HepG2 (cell line): ENCODE results near the gene ASB16. TPM values are rescaled to one million over a fixed set of nuclear protein-coding genes. Genes with fewer than 3 reads are reported as not detected.
A peak's percentile ranks its signal among the peaks of the same experiment; 100 is the strongest.

Source experiments
- HDAC1 ChIP-seq: sonication (generic); formaldehyde crosslinking; IDR thresholded peaks from 2 replicates; pipeline ENCODE4 v1.5.1; 2020; ENCODE audit warnings: mild to moderate bottlenecking, missing genetic modification reagents
- MIER3 ChIP-seq: IDR thresholded peaks from 2 replicates; pipeline ENCODE4 v1.6.1; 2016; ENCODE audit warnings: missing compliant biosample characterization, borderline replicate concordance
- NCOA5 ChIP-seq: sonication (generic); formaldehyde crosslinking; IDR thresholded peaks from 2 replicates; pipeline ENCODE4 v1.4.0; 2020; ENCODE audit warnings: missing genetic modification reagents
- NR2F6 ChIP-seq, 2 experiments: IDR thresholded peaks; 2 replicates each; pipeline ENCODE4 v1.6.1; 2016; ENCODE audit warnings: antibody characterized with exemption in 1 of 2, mild to moderate bottlenecking in 1 of 2
- NRL ChIP-seq: sonication (generic); formaldehyde crosslinking; IDR thresholded peaks from 2 replicates; pipeline ENCODE4 v1.5.0; 2020; ENCODE audit warnings: missing genetic modification reagents, mild to moderate bottlenecking, moderate library complexity, borderline replicate concordance
- REL ChIP-seq: sonication (generic); formaldehyde crosslinking; conservative IDR thresholded peaks from 2 replicates; pipeline ENCODE4 v1.8.0; 2022; ENCODE audit warnings: mild to moderate bottlenecking, missing genetic modification reagents, moderate library complexity
- SRY ChIP-seq: sonication (generic); formaldehyde crosslinking; IDR thresholded peaks from 2 replicates; pipeline ENCODE4 v1.8.0; 2022; ENCODE audit warnings: mild to moderate bottlenecking, missing genetic modification reagents
- WIZ ChIP-seq: sonication (generic); formaldehyde crosslinking; IDR thresholded peaks from 2 replicates; pipeline ENCODE4 v1.5.1; 2020; ENCODE audit warnings: mild to moderate bottlenecking, missing genetic modification reagents
- YEATS2 ChIP-seq: sonication (generic); formaldehyde crosslinking; IDR thresholded peaks from 2 replicates; pipeline ENCODE4 v1.4.0; 2020; ENCODE audit warnings: missing genetic modification reagents, borderline replicate concordance
- ZMYM4 ChIP-seq: sonication (generic); formaldehyde crosslinking; IDR thresholded peaks from 2 replicates; pipeline ENCODE4 v1.8.1; 2023; ENCODE audit warnings: mild to moderate bottlenecking, missing genetic modification reagents
- ZNF30 ChIP-seq: sonication (generic); formaldehyde crosslinking; IDR thresholded peaks from 2 replicates; pipeline ENCODE4 v1.5.0; 2020; ENCODE audit warnings: mild to moderate bottlenecking, missing genetic modification reagents
- ZNF335 ChIP-seq: sonication (generic); formaldehyde crosslinking; IDR thresholded peaks from 2 replicates; pipeline ENCODE4 v1.4.0; 2020; ENCODE audit warnings: missing genetic modification reagents
- ZNF564 ChIP-seq: sonication (generic); formaldehyde crosslinking; IDR thresholded peaks from 2 replicates; pipeline ENCODE4 v1.8.1; 2023; ENCODE audit warnings: mild to moderate bottlenecking, missing genetic modification reagents
- ZNF75D ChIP-seq: sonication (generic); formaldehyde crosslinking; IDR thresholded peaks from 2 replicates; pipeline ENCODE4 v1.8.1; 2023; ENCODE audit warnings: missing genetic modification reagents, mild to moderate bottlenecking, borderline replicate concordance
- polyA plus RNA-seq, 8 experiments: library from polyadenylated mRNA; depleted of rRNA in 3 of 8; stranded (reverse) in 7 of 8; unstranded in 1 of 8; fragments of >200 nt; fragmentation: Illumina TruSeq in 4 of 8; extraction: Trizol in 4 of 8; gene quantifications; 2 replicates each; pipeline versions ENCODE4 v1.2.1 to v1.2.3, GENCODE V29; 2011 to 2016; ENCODE audit warnings: low read depth in 4 of 8, missing spikeins in 1 of 8, mixed read lengths in 1 of 8; ENCODE audit not compliant: insufficient read depth in 1 of 8
- total RNA-seq, 5 experiments: library from RNA; depleted of rRNA; stranded (reverse); fragments of >200 nt; fragmentation: Illumina TruSeq; extraction: Trizol; gene quantifications; 2 replicates each; pipeline ENCODE4 v1.2.3, GENCODE V29; 2016; ENCODE audit warnings: low read depth in 1 of 5
- TF ChIP-seq, protein P1 (sequence below): IDR thresholded peaks from 2 replicates; pipeline ENCODE4 v1.6.1; 2016; ENCODE audit warnings: mild to moderate bottlenecking, missing biosample characterization, missing genetic modification reagents
- TF ChIP-seq, protein P2 (sequence below): sonication (generic); formaldehyde crosslinking; IDR thresholded peaks from 2 replicates; pipeline ENCODE4 v1.4.0; 2020; ENCODE audit warnings: mild to moderate bottlenecking, missing genetic modification reagents
- TF ChIP-seq, protein P3 (sequence below): sonication (generic); formaldehyde crosslinking; IDR thresholded peaks from 2 replicates; pipeline ENCODE4 v1.4.0; 2020; ENCODE audit warnings: mild to moderate bottlenecking, missing genetic modification reagents
- TF ChIP-seq, protein P4 (sequence below): sonication (generic); formaldehyde crosslinking; IDR thresholded peaks from 2 replicates; pipeline ENCODE4 v1.5.1; 2020; ENCODE audit warnings: mild to moderate bottlenecking, missing genetic modification reagents, moderate library complexity
- TF ChIP-seq, protein P5 (sequence below): sonication (generic); IDR thresholded peaks from 2 replicates; pipeline ENCODE4 v1.6.1; 2016; ENCODE audit warnings: low read depth, borderline replicate concordance
- TF ChIP-seq, protein P6 (sequence below): sonication (generic); formaldehyde crosslinking; conservative IDR thresholded peaks from 2 replicates; pipeline ENCODE4 v1.4.0; 2020; ENCODE audit warnings: missing genetic modification reagents

The ASB16 gene
- total and polyA plus RNA-seq, 2 of the 13 experiments (the other 11 are each of a cell fraction or from before 2014, with no cell fraction given) = 0.07 TPM; not detected in 1

DNA sequence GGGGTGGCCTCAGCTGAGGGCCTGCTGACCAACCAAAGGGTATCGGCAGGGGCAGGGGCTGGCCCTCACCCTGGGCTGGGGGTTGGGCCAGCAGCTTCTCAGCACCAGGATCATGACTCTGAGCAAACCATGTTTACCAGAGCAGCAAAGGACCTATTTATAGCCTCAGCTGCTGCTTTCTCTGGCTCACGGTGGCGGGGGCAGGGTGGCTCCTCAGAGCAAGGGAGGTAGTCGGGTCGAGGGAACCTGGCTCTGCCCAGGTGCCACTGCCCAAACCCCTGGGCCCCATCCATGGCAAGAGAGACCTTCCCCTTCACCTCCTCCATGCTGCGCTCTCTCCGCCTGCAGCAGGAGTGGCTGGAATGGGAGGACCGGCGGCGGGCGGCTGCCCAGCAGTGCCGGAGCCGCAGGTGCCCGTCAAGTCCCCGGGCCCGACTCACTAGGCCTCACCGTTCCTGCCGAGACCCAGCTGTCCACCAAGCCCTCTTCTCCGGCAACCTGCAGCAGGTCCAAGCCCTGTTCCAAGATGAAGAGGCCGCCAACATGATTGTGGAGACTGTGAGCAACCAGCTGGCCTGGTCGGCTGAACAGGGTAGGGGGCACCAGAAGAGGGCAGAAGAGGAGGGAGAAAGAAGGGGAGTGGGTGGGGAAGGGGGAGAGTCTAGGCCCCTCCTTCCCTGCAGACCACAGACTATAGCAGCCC lies at the start of gene ASB16 (continued):
- TF ChIP-seq, protein P1, sequence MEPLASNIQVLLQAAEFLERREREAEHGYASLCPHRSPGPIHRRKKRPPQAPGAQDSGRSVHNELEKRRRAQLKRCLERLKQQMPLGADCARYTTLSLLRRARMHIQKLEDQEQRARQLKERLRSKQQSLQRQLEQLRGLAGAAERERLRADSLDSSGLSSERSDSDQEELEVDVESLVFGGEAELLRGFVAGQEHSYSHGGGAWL = 0 out of 2 replicates have a peak, but pooled peaks have one; percentile 20
- TF ChIP-seq, protein P2, sequence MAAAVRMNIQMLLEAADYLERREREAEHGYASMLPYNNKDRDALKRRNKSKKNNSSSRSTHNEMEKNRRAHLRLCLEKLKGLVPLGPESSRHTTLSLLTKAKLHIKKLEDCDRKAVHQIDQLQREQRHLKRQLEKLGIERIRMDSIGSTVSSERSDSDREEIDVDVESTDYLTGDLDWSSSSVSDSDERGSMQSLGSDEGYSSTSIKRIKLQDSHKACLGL (CRISPR knock-in tag) = no peak
- TF ChIP-seq MIER3 (CRISPR knock-in tag) (0 out of 2 replicates have a peak, but pooled peaks have one; percentile 33), ZNF75D (CRISPR knock-in tag) (no peak), ZNF564 (CRISPR knock-in tag) (no peak), YEATS2 (CRISPR knock-in tag) (peak; percentile 38; the same call in 1 of the 2 replicates), HDAC1 (CRISPR knock-in tag) (0 out of 2 replicates have a peak, but pooled peaks have one; percentile 33), SRY (CRISPR knock-in tag) (0 out of 2 replicates have a peak, but pooled peaks have one; percentile 61), ZNF30 (CRISPR knock-in tag) (no peak), NRL (CRISPR knock-in tag) (peak; percentile 86), NCOA5 (CRISPR knock-in tag) (no peak), NR2F6 (IDR thresholded peaks at IDR 0.05) (no peak), NR2F6 (CRISPR knock-in tag; IDR thresholded peaks at IDR 0.05) (no peak), ZMYM4 (CRISPR knock-in tag) (peak; percentile 29; the same call in 1 of the 2 replicates), ZNF335 (0 out of 2 replicates have a peak, but pooled peaks have one; percentile 39), WIZ (CRISPR knock-in tag) (no peak), REL (CRISPR knock-in tag) (no peak)
- TF ChIP-seq, protein P3, sequence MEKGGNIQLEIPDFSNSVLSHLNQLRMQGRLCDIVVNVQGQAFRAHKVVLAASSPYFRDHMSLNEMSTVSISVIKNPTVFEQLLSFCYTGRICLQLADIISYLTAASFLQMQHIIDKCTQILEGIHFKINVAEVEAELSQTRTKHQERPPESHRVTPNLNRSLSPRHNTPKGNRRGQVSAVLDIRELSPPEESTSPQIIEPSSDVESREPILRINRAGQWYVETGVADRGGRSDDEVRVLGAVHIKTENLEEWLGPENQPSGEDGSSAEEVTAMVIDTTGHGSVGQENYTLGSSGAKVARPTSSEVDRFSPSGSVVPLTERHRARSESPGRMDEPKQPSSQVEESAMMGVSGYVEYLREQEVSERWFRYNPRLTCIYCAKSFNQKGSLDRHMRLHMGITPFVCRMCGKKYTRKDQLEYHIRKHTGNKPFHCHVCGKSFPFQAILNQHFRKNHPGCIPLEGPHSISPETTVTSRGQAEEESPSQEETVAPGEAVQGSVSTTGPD (CRISPR knock-in tag) = no peak
- TF ChIP-seq, protein P4, sequence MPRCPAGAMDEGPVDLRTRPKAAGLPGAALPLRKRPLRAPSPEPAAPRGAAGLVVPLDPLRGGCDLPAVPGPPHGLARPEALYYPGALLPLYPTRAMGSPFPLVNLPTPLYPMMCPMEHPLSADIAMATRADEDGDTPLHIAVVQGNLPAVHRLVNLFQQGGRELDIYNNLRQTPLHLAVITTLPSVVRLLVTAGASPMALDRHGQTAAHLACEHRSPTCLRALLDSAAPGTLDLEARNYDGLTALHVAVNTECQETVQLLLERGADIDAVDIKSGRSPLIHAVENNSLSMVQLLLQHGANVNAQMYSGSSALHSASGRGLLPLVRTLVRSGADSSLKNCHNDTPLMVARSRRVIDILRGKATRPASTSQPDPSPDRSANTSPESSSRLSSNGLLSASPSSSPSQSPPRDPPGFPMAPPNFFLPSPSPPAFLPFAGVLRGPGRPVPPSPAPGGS (CRISPR knock-in tag) = no peak
- TF ChIP-seq, protein P5, sequence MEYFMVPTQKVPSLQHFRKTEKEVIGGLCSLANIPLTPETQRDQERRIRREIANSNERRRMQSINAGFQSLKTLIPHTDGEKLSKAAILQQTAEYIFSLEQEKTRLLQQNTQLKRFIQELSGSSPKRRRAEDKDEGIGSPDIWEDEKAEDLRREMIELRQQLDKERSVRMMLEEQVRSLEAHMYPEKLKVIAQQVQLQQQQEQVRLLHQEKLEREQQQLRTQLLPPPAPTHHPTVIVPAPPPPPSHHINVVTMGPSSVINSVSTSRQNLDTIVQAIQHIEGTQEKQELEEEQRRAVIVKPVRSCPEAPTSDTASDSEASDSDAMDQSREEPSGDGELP = peak; percentile 55; the same call in 1 of the 2 replicates
- TF ChIP-seq, protein P6, sequence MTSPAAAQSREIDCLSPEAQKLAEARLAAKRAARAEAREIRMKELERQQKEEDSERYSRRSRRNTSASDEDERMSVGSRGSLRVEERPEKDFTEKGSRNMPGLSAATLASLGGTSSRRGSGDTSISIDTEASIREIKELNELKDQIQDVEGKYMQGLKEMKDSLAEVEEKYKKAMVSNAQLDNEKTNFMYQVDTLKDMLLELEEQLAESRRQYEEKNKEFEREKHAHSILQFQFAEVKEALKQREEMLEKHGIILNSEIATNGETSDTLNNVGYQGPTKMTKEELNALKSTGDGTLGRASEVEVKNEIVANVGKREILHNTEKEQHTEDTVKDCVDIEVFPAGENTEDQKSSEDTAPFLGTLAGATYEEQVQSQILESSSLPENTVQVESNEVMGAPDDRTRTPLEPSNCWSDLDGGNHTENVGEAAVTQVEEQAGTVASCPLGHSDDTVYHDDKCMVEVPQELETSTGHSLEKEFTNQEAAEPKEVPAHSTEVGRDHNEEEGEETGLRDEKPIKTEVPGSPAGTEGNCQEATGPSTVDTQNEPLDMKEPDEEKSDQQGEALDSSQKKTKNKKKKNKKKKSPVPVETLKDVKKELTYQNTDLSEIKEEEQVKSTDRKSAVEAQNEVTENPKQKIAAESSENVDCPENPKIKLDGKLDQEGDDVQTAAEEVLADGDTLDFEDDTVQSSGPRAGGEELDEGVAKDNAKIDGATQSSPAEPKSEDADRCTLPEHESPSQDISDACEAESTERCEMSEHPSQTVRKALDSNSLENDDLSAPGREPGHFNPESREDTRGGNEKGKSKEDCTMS (CRISPR knock-in tag) = no peak
